ENCODE measurements around the gene CACNA1B. TPM values are rescaled to one million over a fixed set of nuclear protein-coding genes. Genes with fewer than 3 reads are reported as not detected.

The CACNA1B gene
- total and polyA plus RNA-seq, 2 of the 13 experiments (the other 11 are each of a cell fraction or from before 2014, with no cell fraction given) = under 0.01 to 0.04 TPM

GRCh38 chr9:138044485-138045383 lies 167.2 kb downstream of the CACNA1B start:
- intact Hi-C loops (cut with micrococcal nuclease; ENCODE audit: unreplicated experiment) = no loop called here
- no peaks in the 10 kb centered on the region for H3K4me1 ChIP-seq (ENCODE audit: insufficient read depth, low read length)
- POLR2A ChIA-PET = no interaction called here

GRCh38 chr9:138045541-138046490 lies 168.2 kb downstream of the CACNA1B start:
- CTCF ChIA-PET (ENCODE audit: low intra/inter-chr PET ratio, low total read pairs) = no interaction called here
- Histone ChIP-seq H4K20me1 (ENCODE audit: insufficient read depth, low read length) (no peaks in the 10 kb centered on the region), H3K9ac (ENCODE audit: insufficient read depth, low read depth, low read length) (no peak overlapping the region), H3K4me1 (ENCODE audit: insufficient read depth, low read length) (no peaks in the 10 kb centered on the region), H3K9me3 (ENCODE audit: low read length) (no peaks in the 10 kb centered on the region), H3K27me3 (ENCODE audit: control insufficient read depth in 1 of 2, insufficient read depth in 2 of 2, low read length in 2 of 2) (peaks cover 13 to 56% of the 10 kb centered on the region in 2 experiments; a peak in 4 of 5 replicates), H2AFZ (ENCODE audit: low read length) (no peak overlapping the region), H3K27ac (ENCODE audit: extremely low read length, insufficient read depth, low read length) (no peak overlapping the region), H3K36me3 (replicated peaks in 1 of 2; ENCODE audit: control insufficient read depth in 1 of 2, insufficient read depth in 2 of 2, low read length in 2 of 2) (no peaks in the 10 kb centered on the region), H3K79me2 (ENCODE audit: insufficient read depth, low read length) (no peaks in the 10 kb centered on the region), H3K4me3 (replicated peaks in 1 of 3; ENCODE audit: insufficient read depth in 1 of 3, low read depth in 2 of 3, low read length in 3 of 3) (no peak overlapping the region), H3K4me2 (ENCODE audit: low read depth, low read length) (no peak overlapping the region)
- BruUV-seq (replicated peaks) = no TSS peak
- no peak for ATAC-seq
- in situ Hi-C loops (cut with HindIII; ENCODE audit: extremely low pct_ligation_motif_present, low pct_unique_long_range_greater_than_20kb) (no loop called here), intact Hi-C loops (cut with micrococcal nuclease; ENCODE audit: unreplicated experiment) (no loop called here)
- no peak for DNase-seq (ENCODE audit: low spot score)
- 25% methylated on average over 10 of the region's 28 CpGs for WGBS (ENCODE audit: low lambda C conversion rate)
- no peak for TF ChIP-seq MYC (CRISPR knock-in tag; IDR thresholded peaks at IDR 0.05; ENCODE audit: borderline replicate concordance)
- no peak for TF ChIP-seq ZNF335 (CRISPR knock-in tag; IDR thresholded peaks at IDR 0.05)
- TF ChIP-seq ZKSCAN1 (IDR thresholded peaks at IDR 0.05; ENCODE audit: low read length) = no peak
- peak; percentile 71; the same call in 1 of the 2 replicates for TF ChIP-seq MNT (IDR thresholded peaks at IDR 0.05)
- POLR2A ChIA-PET = no interaction called here
- FAIRE-seq = no peak

More at GRCh38 chr9:138044485-138045383, 167.2 kb downstream of the CACNA1B start:
- no peaks in the 10 kb centered on the region for H3K36me3 ChIP-seq (replicated peaks in 1 of 2; ENCODE audit: control insufficient read depth in 1 of 2, insufficient read depth in 2 of 2, low read length in 2 of 2)
- H3K79me2 ChIP-seq (ENCODE audit: insufficient read depth, low read length) = no peaks in the 10 kb centered on the region
- ATAC-seq (no peak), FAIRE-seq (no peak), DNase-seq (ENCODE audit: low spot score) (no peak)
- in situ Hi-C loops (cut with HindIII; ENCODE audit: extremely low pct_ligation_motif_present, low pct_unique_long_range_greater_than_20kb) = no loop called here
- BruUV-seq (replicated peaks) = no TSS peak
- no peaks in the 10 kb centered on the region for H4K20me1 ChIP-seq (ENCODE audit: insufficient read depth, low read length)
- 30% methylated on average over 17 of the region's 18 CpGs for WGBS (ENCODE audit: low lambda C conversion rate)
- no peaks in the 10 kb centered on the region for H3K9me3 ChIP-seq (ENCODE audit: low read length)
- TF ChIP-seq LCORL (IDR thresholded peaks at IDR 0.05) (peak; percentile 77; the same call in 1 of the 2 replicates), LCORL (CRISPR knock-in tag; IDR thresholded peaks at IDR 0.05) (no peak), NFYB (CRISPR knock-in tag; IDR thresholded peaks at IDR 0.05) (no peak)
- CTCF ChIA-PET (ENCODE audit: low intra/inter-chr PET ratio, low total read pairs) = no interaction called here
- H3K27me3 ChIP-seq (ENCODE audit: control insufficient read depth in 1 of 2, insufficient read depth in 2 of 2, low read length in 2 of 2) = peaks cover 8 to 49% of the 10 kb centered on the region in 2 experiments; a peak in 4 of 5 replicates
- H3K4me3 ChIP-seq (replicated peaks in 1 of 3; ENCODE audit: insufficient read depth in 1 of 3, low read depth in 2 of 3, low read length in 3 of 3) = no peak overlapping the region
- no peak overlapping the region for H3K27ac ChIP-seq (ENCODE audit: extremely low read length, insufficient read depth, low read length)
- H2AFZ ChIP-seq (ENCODE audit: low read length) = no peak overlapping the region
- H3K9ac ChIP-seq (ENCODE audit: insufficient read depth, low read depth, low read length) = no peak overlapping the region
- no peak overlapping the region for H3K4me2 ChIP-seq (ENCODE audit: low read depth, low read length)

Data from HepG2 (cell line).